GM23338 (cell line): ENCODE results near the gene THTPA. TPM values are rescaled to one million over a fixed set of nuclear protein-coding genes. Genes with fewer than 3 reads are reported as not detected.

ENCODE experiments used
- ATAC-seq: fragments of 200-7000 bp; cut with Tn5 transposase; 3 replicates; pipeline ENCODE4 v1.9.1; 2020
- DNase-seq: peaks from one replicate; pipeline ENCODE4 v3.0.0-alpha.2; 2015; ENCODE audit warnings: low spot score
- H2AFZ ChIP-seq: fragments of 200-600 bp; sonication (generic); 2 replicates; pipeline ENCODE4 v1.8.0; 2016; ENCODE audit warnings: antibody characterized with exemption, mild to moderate bottlenecking, moderate library complexity
- H3F3A ChIP-seq: fragments of 200-600 bp; sonication (generic); replicated peaks from 2 replicates; pipeline ENCODE4 v1.8.0; 2017; ENCODE audit warnings: antibody characterized with exemption, mixed run types, low read depth
- H3K27ac ChIP-seq: fragments of 200-600 bp; sonication (generic); 2 replicates; pipeline ENCODE4 v1.6.1; 2016; ENCODE audit warnings: low read depth
- H3K27me3 ChIP-seq: fragments of 200-600 bp; sonication (generic); 2 replicates; pipeline ENCODE4 v1.8.0; 2016; ENCODE audit warnings: mild to moderate bottlenecking, mixed run types, moderate library complexity; ENCODE audit not compliant: insufficient read depth
- H3K36me3 ChIP-seq: fragments of 200-600 bp; sonication (generic); 2 replicates; pipeline ENCODE4 v1.8.0; 2016; ENCODE audit warnings: mild to moderate bottlenecking; ENCODE audit not compliant: insufficient read depth
- H3K4me1 ChIP-seq: fragments of 200-600 bp; sonication (generic); 2 replicates; pipeline ENCODE4 v1.8.0; 2016; ENCODE audit warnings: mild to moderate bottlenecking, moderate library complexity; ENCODE audit not compliant: insufficient read depth
- H3K4me2 ChIP-seq: fragments of 200-600 bp; sonication (generic); 2 replicates; pipeline ENCODE4 v1.7.1; 2017; ENCODE audit warnings: mixed run types
- H3K4me3 ChIP-seq: fragments of 200-600 bp; sonication (generic); 2 replicates; pipeline ENCODE4 v1.6.1; 2016; ENCODE audit warnings: mixed run types
- H3K79me2 ChIP-seq: fragments of 200-600 bp; sonication (generic); replicated peaks from 2 replicates; pipeline ENCODE4 v1.8.0; 2017; ENCODE audit warnings: mild to moderate bottlenecking; ENCODE audit not compliant: insufficient read depth
- H3K9me2 ChIP-seq: fragments of 200-600 bp; sonication (generic); 2 replicates; pipeline ENCODE4 v1.8.0; 2017; ENCODE audit not compliant: insufficient read depth
- H4K20me1 ChIP-seq: fragments of 200-600 bp; sonication (generic); replicated peaks from 2 replicates; pipeline ENCODE4 v1.8.0; 2017; ENCODE audit warnings: mild to moderate bottlenecking; ENCODE audit not compliant: insufficient read depth
- H3K27ac Mint-ChIP-seq: 2 replicates; pipeline ENCODE4 v1.8.0; 2020; ENCODE audit warnings: inconsistent platforms, mild to moderate bottlenecking, moderate library complexity, mixed read lengths
- H3K27me3 Mint-ChIP-seq: 3 replicates; pipeline ENCODE4 v1.8.0; 2022; ENCODE audit warnings: low read depth, mild to moderate bottlenecking, moderate library complexity, mixed read lengths, inconsistent platforms; ENCODE audit not compliant: insufficient read depth, poor library complexity
- H3K36me3 Mint-ChIP-seq: 3 replicates; pipeline ENCODE4 v1.8.0; 2021; ENCODE audit warnings: low read depth, mild to moderate bottlenecking, inconsistent platforms, moderate library complexity, mixed read lengths
- H3K4me1 Mint-ChIP-seq: 3 replicates; pipeline ENCODE4 v1.8.0; 2020; ENCODE audit warnings: mild to moderate bottlenecking, inconsistent platforms, mixed read lengths
- H3K4me3 Mint-ChIP-seq: 3 replicates; pipeline ENCODE4 v1.8.0; 2021; ENCODE audit warnings: moderate library complexity, mild to moderate bottlenecking, inconsistent platforms, mixed read lengths
- H3K9me3 Mint-ChIP-seq: 3 replicates; pipeline ENCODE4 v1.8.0; 2020; ENCODE audit warnings: moderate library complexity, mild to moderate bottlenecking, inconsistent platforms, mixed read lengths
- CREB1 ChIP-seq: fragments of 250-450 bp; sonication (Bioruptor Pico); IDR thresholded peaks from 2 replicates; pipeline ENCODE4 v1.5.0; 2020; ENCODE audit warnings: low read depth, mild to moderate bottlenecking, moderate library complexity
- EZH2 ChIP-seq: fragments of 200-600 bp; sonication (generic); IDR thresholded peaks from one replicate; pipeline ENCODE4 v1.8.0; 2017; ENCODE audit warnings: antibody characterized with exemption, mild to moderate bottlenecking, low read depth; ENCODE audit not compliant: unreplicated experiment
- EZH2phosphoT487 ChIP-seq: fragments of 200-600 bp; sonication (generic); IDR thresholded peaks from one replicate; pipeline ENCODE4 v1.8.1; 2018; ENCODE audit warnings: antibody characterized with exemption; ENCODE audit not compliant: unreplicated experiment
- JUNB ChIP-seq: IDR thresholded peaks from one replicate; pipeline ENCODE4 v1.6.1; 2016; ENCODE audit warnings: antibody characterized with exemption; ENCODE audit not compliant: unreplicated experiment
- NANOG ChIP-seq: IDR thresholded peaks from 2 replicates; pipeline ENCODE4 v1.6.1; 2016; ENCODE audit warnings: antibody characterized with exemption, borderline replicate concordance
- POLR2AphosphoS5 ChIP-seq: IDR thresholded peaks from 2 replicates; pipeline ENCODE4 v1.6.1; 2016; ENCODE audit warnings: antibody characterized with exemption, low read depth
- STAT1 ChIP-seq: IDR thresholded peaks from one replicate; pipeline ENCODE4 v1.6.1; 2016; ENCODE audit warnings: antibody characterized with exemption; ENCODE audit not compliant: unreplicated experiment
- ZNF114 ChIP-seq: fragments of 250-450 bp; sonication (Bioruptor Pico); IDR thresholded peaks from 2 replicates; pipeline ENCODE4 v1.5.0; 2020; ENCODE audit warnings: mild to moderate bottlenecking, moderate library complexity
- ZNF331 ChIP-seq: fragments of 250-450 bp; sonication (Bioruptor Pico); IDR thresholded peaks from 2 replicates; pipeline ENCODE4 v1.5.0; 2020; ENCODE audit warnings: low read depth, mild to moderate bottlenecking, moderate library complexity
- polyA plus RNA-seq: library from polyadenylated mRNA; unstranded; fragments of >200 nt; fragmentation: Nextera tagmentation; extraction: Ambion mirVana; gene quantifications from 2 replicates; pipeline ENCODE4 v1.2.1, GENCODE V29; 2016
- total RNA-seq: library from RNA; depleted of rRNA; stranded (reverse); fragments of >200 nt; shearing (Covaris generic); gene quantifications from 2 replicates; pipeline ENCODE4 v1.2.3, GENCODE V29; 2014
- TF ChIP-seq, protein P1 (sequence below): IDR thresholded peaks from 2 replicates; pipeline ENCODE4 v1.6.1; 2016; ENCODE audit warnings: antibody characterized with exemption
- TF ChIP-seq, protein P2 (sequence below): fragments of 250-450 bp; sonication (Bioruptor Pico); IDR thresholded peaks from 2 replicates; pipeline ENCODE4 v1.5.0; 2020; ENCODE audit warnings: mild to moderate bottlenecking, moderate library complexity
- TF ChIP-seq, protein P3 (sequence below), 2 experiments: fragments of 200-600 bp in 1 of 2; sonication (generic) in 1 of 2; conservative IDR thresholded peaks; 2 replicates each; pipeline versions ENCODE4 v1.5.1 to v1.6.1; 2016 to 2017; ENCODE audit warnings: antibody characterized with exemption in 2 of 2, low read depth in 2 of 2, mild to moderate bottlenecking in 2 of 2, moderate library complexity in 1 of 2
- TF ChIP-seq, protein P4 (sequence below): IDR thresholded peaks from one replicate; pipeline ENCODE4 v1.6.1; 2018; ENCODE audit warnings: antibody characterized with exemption; ENCODE audit not compliant: unreplicated experiment

The THTPA gene
- total and polyA plus RNA-seq, 2 experiments from 2014 or later = 8.6 to 21.3 TPM

DNA sequence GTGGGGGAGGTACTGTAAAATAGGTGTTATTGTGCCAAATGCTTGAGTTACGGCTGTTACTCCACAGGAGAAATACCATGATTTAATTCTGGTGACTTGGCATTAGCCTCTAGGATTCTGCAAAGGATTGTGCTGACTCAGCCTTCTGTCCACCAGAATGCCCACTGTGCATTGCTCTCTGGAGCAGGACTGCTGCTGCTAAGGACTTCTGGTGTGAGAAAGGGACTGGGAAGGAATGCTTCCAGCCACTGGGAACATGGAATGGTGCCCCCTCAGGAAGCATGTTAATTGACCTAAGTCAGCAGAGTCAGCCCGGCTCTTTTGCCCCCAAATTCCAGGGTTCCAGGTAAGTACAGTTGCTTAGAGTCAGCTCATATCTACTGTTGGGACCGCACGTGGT is 37.4 kb upstream of the THTPA start:
- Mint-ChIP-seq H3K27ac (peak overlapping the region; percentile 34; the same call in 1 of the 2 replicates), H3K36me3 (peaks cover 19% of the 10 kb centered on the region), H3K9me3 (no peaks in the 10 kb centered on the region), H3K4me1 (peaks cover 47% of the 10 kb centered on the region), H3K4me3 (no peak overlapping the region), H3K27me3 (peaks cover 19% of the 10 kb centered on the region)
- ATAC-seq (peak; percentile 59), DNase-seq (peak; percentile 66)
- H3K4me3 ChIP-seq = no peak overlapping the region
- no peaks in the 10 kb centered on the region for H3K36me3 ChIP-seq
- H3K4me2 ChIP-seq = 0 out of 2 replicates have a peak overlapping the region, but pooled peaks have one; percentile 11
- peaks cover 35% of the 10 kb centered on the region for H3K4me1 ChIP-seq
- no peak overlapping the region for H3K27ac ChIP-seq
- no peaks in the 10 kb centered on the region; the same call in 1 of the 2 replicates for H3F3A ChIP-seq
- TF ChIP-seq STAT1 = no peak
- no peak for TF ChIP-seq EZH2
- TF ChIP-seq, protein P1, sequence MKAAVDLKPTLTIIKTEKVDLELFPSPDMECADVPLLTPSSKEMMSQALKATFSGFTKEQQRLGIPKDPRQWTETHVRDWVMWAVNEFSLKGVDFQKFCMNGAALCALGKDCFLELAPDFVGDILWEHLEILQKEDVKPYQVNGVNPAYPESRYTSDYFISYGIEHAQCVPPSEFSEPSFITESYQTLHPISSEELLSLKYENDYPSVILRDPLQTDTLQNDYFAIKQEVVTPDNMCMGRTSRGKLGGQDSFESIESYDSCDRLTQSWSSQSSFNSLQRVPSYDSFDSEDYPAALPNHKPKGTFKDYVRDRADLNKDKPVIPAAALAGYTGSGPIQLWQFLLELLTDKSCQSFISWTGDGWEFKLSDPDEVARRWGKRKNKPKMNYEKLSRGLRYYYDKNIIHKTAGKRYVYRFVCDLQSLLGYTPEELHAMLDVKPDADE = no peak
- TF ChIP-seq, protein P2, sequence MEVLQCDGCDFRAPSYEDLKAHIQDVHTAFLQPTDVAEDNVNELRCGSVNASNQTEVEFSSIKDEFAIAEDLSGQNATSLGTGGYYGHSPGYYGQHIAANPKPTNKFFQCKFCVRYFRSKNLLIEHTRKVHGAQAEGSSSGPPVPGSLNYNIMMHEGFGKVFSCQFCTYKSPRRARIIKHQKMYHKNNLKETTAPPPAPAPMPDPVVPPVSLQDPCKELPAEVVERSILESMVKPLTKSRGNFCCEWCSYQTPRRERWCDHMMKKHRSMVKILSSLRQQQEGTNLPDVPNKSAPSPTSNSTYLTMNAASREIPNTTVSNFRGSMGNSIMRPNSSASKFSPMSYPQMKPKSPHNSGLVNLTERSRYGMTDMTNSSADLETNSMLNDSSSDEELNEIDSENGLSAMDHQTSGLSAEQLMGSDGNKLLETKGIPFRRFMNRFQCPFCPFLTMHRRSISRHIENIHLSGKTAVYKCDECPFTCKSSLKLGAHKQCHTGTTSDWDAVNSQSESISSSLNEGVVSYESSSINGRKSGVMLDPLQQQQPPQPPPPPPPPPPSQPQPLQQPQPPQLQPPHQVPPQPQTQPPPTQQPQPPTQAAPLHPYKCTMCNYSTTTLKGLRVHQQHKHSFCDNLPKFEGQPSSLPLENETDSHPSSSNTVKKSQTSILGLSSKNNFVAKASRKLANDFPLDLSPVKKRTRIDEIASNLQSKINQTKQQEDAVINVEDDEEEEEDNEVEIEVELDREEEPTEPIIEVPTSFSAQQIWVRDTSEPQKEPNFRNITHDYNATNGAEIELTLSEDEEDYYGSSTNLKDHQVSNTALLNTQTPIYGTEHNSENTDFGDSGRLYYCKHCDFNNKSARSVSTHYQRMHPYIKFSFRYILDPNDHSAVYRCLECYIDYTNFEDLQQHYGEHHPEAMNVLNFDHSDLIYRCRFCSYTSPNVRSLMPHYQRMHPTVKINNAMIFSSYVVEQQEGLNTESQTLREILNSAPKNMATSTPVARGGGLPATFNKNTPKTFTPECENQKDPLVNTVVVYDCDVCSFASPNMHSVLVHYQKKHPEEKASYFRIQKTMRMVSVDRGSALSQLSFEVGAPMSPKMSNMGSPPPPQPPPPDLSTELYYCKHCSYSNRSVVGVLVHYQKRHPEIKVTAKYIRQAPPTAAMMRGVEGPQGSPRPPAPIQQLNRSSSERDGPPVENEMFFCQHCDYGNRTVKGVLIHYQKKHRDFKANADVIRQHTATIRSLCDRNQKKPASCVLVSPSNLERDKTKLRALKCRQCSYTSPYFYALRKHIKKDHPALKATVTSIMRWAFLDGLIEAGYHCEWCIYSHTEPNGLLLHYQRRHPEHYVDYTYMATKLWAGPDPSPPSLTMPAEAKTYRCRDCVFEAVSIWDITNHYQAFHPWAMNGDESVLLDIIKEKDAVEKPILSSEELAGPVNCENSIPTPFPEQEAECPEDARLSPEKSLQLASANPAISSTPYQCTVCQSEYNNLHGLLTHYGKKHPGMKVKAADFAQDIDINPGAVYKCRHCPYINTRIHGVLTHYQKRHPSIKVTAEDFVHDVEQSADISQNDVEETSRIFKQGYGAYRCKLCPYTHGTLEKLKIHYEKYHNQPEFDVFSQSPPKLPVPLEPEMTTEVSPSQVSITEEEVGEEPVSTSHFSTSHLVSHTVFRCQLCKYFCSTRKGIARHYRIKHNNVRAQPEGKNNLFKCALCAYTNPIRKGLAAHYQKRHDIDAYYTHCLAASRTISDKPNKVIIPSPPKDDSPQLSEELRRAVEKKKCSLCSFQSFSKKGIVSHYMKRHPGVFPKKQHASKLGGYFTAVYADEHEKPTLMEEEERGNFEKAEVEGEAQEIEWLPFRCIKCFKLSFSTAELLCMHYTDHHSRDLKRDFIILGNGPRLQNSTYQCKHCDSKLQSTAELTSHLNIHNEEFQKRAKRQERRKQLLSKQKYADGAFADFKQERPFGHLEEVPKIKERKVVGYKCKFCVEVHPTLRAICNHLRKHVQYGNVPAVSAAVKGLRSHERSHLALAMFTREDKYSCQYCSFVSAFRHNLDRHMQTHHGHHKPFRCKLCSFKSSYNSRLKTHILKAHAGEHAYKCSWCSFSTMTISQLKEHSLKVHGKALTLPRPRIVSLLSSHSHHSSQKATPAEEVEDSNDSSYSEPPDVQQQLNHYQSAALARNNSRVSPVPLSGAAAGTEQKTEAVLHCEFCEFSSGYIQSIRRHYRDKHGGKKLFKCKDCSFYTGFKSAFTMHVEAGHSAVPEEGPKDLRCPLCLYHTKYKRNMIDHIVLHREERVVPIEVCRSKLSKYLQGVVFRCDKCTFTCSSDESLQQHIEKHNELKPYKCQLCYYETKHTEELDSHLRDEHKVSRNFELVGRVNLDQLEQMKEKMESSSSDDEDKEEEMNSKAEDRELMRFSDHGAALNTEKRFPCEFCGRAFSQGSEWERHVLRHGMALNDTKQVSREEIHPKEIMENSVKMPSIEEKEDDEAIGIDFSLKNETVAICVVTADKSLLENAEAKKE = no peak
- no peak for TF ChIP-seq EZH2phosphoT487
- TF ChIP-seq CREB1 (CRISPR knock-in tag) = no peak
- no peak for TF ChIP-seq POLR2AphosphoS5
- TF ChIP-seq, protein P3, sequence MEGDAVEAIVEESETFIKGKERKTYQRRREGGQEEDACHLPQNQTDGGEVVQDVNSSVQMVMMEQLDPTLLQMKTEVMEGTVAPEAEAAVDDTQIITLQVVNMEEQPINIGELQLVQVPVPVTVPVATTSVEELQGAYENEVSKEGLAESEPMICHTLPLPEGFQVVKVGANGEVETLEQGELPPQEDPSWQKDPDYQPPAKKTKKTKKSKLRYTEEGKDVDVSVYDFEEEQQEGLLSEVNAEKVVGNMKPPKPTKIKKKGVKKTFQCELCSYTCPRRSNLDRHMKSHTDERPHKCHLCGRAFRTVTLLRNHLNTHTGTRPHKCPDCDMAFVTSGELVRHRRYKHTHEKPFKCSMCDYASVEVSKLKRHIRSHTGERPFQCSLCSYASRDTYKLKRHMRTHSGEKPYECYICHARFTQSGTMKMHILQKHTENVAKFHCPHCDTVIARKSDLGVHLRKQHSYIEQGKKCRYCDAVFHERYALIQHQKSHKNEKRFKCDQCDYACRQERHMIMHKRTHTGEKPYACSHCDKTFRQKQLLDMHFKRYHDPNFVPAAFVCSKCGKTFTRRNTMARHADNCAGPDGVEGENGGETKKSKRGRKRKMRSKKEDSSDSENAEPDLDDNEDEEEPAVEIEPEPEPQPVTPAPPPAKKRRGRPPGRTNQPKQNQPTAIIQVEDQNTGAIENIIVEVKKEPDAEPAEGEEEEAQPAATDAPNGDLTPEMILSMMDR (conservative IDR thresholded peaks at IDR 0.05; ENCODE audit: low read depth in 2 of 2) = no peak
- TF ChIP-seq JUNB = no peak
- no peak for TF ChIP-seq ZNF114
- TF ChIP-seq NANOG = no peak
- no peak for TF ChIP-seq ZNF331 (CRISPR knock-in tag)
- TF ChIP-seq, protein P4, sequence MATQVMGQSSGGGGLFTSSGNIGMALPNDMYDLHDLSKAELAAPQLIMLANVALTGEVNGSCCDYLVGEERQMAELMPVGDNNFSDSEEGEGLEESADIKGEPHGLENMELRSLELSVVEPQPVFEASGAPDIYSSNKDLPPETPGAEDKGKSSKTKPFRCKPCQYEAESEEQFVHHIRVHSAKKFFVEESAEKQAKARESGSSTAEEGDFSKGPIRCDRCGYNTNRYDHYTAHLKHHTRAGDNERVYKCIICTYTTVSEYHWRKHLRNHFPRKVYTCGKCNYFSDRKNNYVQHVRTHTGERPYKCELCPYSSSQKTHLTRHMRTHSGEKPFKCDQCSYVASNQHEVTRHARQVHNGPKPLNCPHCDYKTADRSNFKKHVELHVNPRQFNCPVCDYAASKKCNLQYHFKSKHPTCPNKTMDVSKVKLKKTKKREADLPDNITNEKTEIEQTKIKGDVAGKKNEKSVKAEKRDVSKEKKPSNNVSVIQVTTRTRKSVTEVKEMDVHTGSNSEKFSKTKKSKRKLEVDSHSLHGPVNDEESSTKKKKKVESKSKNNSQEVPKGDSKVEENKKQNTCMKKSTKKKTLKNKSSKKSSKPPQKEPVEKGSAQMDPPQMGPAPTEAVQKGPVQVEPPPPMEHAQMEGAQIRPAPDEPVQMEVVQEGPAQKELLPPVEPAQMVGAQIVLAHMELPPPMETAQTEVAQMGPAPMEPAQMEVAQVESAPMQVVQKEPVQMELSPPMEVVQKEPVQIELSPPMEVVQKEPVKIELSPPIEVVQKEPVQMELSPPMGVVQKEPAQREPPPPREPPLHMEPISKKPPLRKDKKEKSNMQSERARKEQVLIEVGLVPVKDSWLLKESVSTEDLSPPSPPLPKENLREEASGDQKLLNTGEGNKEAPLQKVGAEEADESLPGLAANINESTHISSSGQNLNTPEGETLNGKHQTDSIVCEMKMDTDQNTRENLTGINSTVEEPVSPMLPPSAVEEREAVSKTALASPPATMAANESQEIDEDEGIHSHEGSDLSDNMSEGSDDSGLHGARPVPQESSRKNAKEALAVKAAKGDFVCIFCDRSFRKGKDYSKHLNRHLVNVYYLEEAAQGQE = no peak
- H2AFZ ChIP-seq = no peak overlapping the region
- H3K79me2 ChIP-seq = no peaks in the 10 kb centered on the region
- H4K20me1 ChIP-seq = no peaks in the 10 kb centered on the region
- no peaks in the 10 kb centered on the region for H3K27me3 ChIP-seq
- H3K9me2 ChIP-seq = 0 out of 2 replicates have a peak, but pooled peaks cover 10% of the 10 kb centered on the region
